Mesothelial cell of epicardium (in vitro differentiated cells): ENCODE measurements around the gene PDE4B. TPM values are rescaled to one million over a fixed set of nuclear protein-coding genes. Genes with fewer than 3 reads are reported as not detected.

ENCODE experiments used
- DNase-seq, 2 experiments: peaks; one replicate each; pipeline ENCODE4 v3.0.0; 2021; ENCODE audit warnings: low spot score in 2 of 2; ENCODE audit not compliant: unreplicated experiment in 2 of 2
- H3K27ac Mint-ChIP-seq: 2 replicates; pipeline ENCODE4 v1.8.0; 2021; ENCODE audit warnings: mixed read lengths
- H3K27me3 Mint-ChIP-seq: 2 replicates; pipeline ENCODE4 v1.8.0; 2021; ENCODE audit warnings: low read depth, mixed read lengths
- H3K36me3 Mint-ChIP-seq: 2 replicates; pipeline ENCODE4 v1.8.0; 2021; ENCODE audit warnings: mixed read lengths
- H3K4me1 Mint-ChIP-seq: 2 replicates; pipeline ENCODE4 v1.8.0; 2021; ENCODE audit warnings: mixed read lengths
- H3K4me3 Mint-ChIP-seq: 2 replicates; pipeline ENCODE4 v1.8.0; 2021; ENCODE audit warnings: mild to moderate bottlenecking, moderate library complexity, mixed read lengths
- H3K9me3 Mint-ChIP-seq: 2 replicates; pipeline ENCODE4 v1.8.0; 2021; ENCODE audit warnings: mixed read lengths
- CTCF ChIP-seq: fragments of 200-600 bp; sonication (generic); IDR thresholded peaks from one replicate; pipeline ENCODE4 v1.5.0; 2021; ENCODE audit warnings: antibody characterized with exemption; ENCODE audit not compliant: unreplicated experiment
- total RNA-seq: library from RNA; stranded (reverse); gene quantifications from 3 replicates; pipeline ENCODE4 v1.2.1, GENCODE V29; 2021

PDE4B gene
- total RNA-seq, 1 donor from 2014 or later, result 22.3 TPM

- DNase-seq, result no peak
- peaks cover 60% of the 10 kb centered on the region for H3K27me3 Mint-ChIP-seq
- H3K4me1 Mint-ChIP-seq, result no peaks in the 10 kb centered on the region
- no peaks in the 10 kb centered on the region for H3K36me3 Mint-ChIP-seq
- H3K27ac Mint-ChIP-seq, result no peak overlapping the region
- no peak for TF ChIP-seq CTCF
- no peak overlapping the region for H3K4me3 Mint-ChIP-seq
- H3K9me3 Mint-ChIP-seq, result no peaks in the 10 kb centered on the region
These were observed 354.6 kb downstream of the PDE4B start for GRCh38 chr1:66147226-66147835.

DNA sequence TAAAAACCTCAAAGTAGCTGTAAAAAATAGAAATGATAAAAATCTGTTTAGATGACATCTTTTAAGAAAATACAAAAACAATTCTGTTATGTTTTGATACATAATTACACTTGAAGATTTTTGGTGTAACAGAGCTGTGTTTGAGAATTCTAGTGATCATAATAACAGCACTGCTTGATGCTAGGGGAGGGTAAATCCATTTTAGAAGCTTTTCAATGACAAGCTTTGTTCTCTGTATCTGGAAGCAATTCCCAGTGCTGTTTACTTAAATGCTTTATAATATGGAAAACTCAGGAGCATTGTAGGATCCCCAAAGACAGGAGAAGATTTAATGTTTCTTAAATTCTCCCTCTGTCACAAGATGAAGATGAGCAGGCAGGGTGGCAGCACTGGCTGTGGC lies 359.3 kb downstream of the PDE4B start:
- Mint-ChIP-seq H3K4me1 (peaks cover 13% of the 10 kb centered on the region), H3K4me3 (no peak overlapping the region), H3K27me3 (peaks cover 53% of the 10 kb centered on the region), H3K36me3 (no peaks in the 10 kb centered on the region), H3K9me3 (no peaks in the 10 kb centered on the region), H3K27ac (no peak overlapping the region)
- no peak for DNase-seq
- no peak for TF ChIP-seq CTCF

DNA sequence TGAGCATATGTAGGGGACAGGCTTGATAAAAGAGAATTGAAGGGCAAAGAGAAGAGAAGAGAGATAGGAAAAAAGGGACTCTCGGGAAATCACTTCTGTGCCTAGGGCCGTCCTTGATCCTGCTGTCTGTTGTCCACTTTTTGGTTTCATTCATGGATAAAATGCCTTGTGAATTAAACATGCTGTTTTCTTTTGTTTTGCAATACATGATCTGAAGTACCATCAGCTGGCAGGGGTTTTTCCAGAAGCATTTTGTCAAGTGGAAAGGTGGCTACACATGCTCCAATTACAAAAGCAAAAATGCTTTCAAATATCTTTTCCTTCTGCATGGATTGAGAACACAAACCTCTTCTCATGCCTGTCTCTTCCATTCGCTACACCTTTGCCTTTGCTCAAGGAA lies 361.7 kb downstream of the PDE4B start:
- peaks cover 46% of the 10 kb centered on the region for H3K27me3 Mint-ChIP-seq
- H3K36me3 Mint-ChIP-seq, result no peaks in the 10 kb centered on the region

DNA sequence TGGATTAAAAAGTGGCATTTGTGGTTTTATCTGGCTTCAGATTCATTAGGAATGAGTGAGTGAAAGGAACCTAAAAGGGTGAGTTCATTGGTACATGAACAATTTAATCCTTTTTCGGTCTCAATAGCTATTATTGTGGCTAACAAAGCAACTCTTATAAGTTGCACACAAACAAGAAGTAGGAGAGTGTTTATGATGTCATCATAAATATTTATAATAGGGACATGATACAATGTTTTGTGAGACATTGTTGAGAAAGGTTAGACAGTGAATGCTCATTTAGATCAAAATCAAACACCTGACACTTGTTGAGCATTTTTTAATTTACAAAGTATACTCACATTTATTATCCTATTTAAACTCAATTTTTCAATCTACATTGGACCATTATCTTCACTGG lies 363.4 kb downstream of the PDE4B start:
- no peak for TF ChIP-seq CTCF
- H3K36me3 Mint-ChIP-seq, result no peaks in the 10 kb centered on the region
- peaks cover 13% of the 10 kb centered on the region for H3K4me1 Mint-ChIP-seq
- H3K27me3 Mint-ChIP-seq, result peaks cover 39% of the 10 kb centered on the region
- H3K9me3 Mint-ChIP-seq, result peaks cover 4% of the 10 kb centered on the region
- H3K27ac Mint-ChIP-seq, result no peak overlapping the region
- H3K4me3 Mint-ChIP-seq, result no peak overlapping the region
- DNase-seq, result no peak

More for the DNA sequence above, 361.7 kb downstream of the PDE4B start:
- peaks cover 4% of the 10 kb centered on the region for H3K9me3 Mint-ChIP-seq
- no peak for TF ChIP-seq CTCF
- peak overlapping the region; percentile 60 for H3K27ac Mint-ChIP-seq
- peaks cover 13% of the 10 kb centered on the region for H3K4me1 Mint-ChIP-seq
- no peak overlapping the region for H3K4me3 Mint-ChIP-seq
- no peak for DNase-seq

GRCh38 chr1:66159800-66160199 lies 367.1 kb downstream of the PDE4B start:
- no peaks in the 10 kb centered on the region for H3K36me3 Mint-ChIP-seq
- peaks cover 22% of the 10 kb centered on the region for H3K27me3 Mint-ChIP-seq
- DNase-seq, result no peak
- H3K4me1 Mint-ChIP-seq, result no peaks in the 10 kb centered on the region
- H3K4me3 Mint-ChIP-seq, result no peak overlapping the region
- TF ChIP-seq CTCF, result no peak
- peaks cover 4% of the 10 kb centered on the region for H3K9me3 Mint-ChIP-seq
- no peak overlapping the region for H3K27ac Mint-ChIP-seq

DNA sequence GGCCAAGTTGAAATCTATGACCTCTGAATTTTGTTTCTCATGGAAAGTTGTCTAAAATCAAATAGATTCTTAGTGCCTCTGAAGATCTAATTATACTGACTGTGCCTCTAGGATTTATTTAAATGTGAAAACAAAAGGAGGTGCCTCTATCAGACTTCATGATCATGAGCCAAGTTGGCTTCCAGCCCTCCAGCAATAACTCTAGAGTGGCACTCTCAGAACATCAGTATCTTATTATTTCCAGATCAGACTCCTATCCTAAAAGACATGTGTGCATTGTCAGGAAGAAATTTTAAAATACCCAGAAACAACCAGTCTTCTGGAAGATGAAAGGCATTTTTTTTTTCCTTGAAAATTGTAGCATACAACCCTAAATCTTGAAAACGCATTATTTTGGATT lies 368.0 kb downstream of the PDE4B start:
- no peak for TF ChIP-seq CTCF
- H3K9me3 Mint-ChIP-seq, result peaks cover 4% of the 10 kb centered on the region
- H3K27me3 Mint-ChIP-seq, result peaks cover 22% of the 10 kb centered on the region
- no peak overlapping the region for H3K4me3 Mint-ChIP-seq
- H3K4me1 Mint-ChIP-seq, result no peaks in the 10 kb centered on the region
- H3K36me3 Mint-ChIP-seq, result no peaks in the 10 kb centered on the region
- H3K27ac Mint-ChIP-seq, result no peak overlapping the region
- no peak for DNase-seq
